Measurements from ENCODE around the gene LIME1. TPM values are rescaled to one million over a fixed set of nuclear protein-coding genes. Genes with fewer than 3 reads are reported as not detected.

Gene LIME1
- total RNA-seq, 1 experiment from 2014 or later, result 27.4 TPM

- intact Hi-C loops (cut with micrococcal nuclease), result loop anchor here (2.0 to 10.0 kb wide), 2 partner anchors 77 to 187 kb away; partner anchors contain the start of genes SAMD10 and TPD52L2
- Histone ChIP-seq H3K27ac (ENCODE audit: low read depth, low read length) (no peak overlapping the region), H3K4me2 (ENCODE audit: low read length) (no peak overlapping the region), H3K4me3 (replicated peaks in 1 of 2; ENCODE audit: low read depth in 1 of 2, low read length in 2 of 2) (no peak overlapping the region), H3K36me3 (ENCODE audit: control insufficient read depth in 1 of 2, insufficient read depth in 2 of 2, low read length in 2 of 2) (no peaks in the 10 kb centered on the region), H2AFZ (ENCODE audit: low read depth, low read length, poor library complexity, severe bottlenecking) (no peak overlapping the region), H4K20me1 (ENCODE audit: insufficient read depth) (no peaks in the 10 kb centered on the region), H3K9me3 (ENCODE audit: control insufficient read depth in 1 of 2, insufficient read depth in 1 of 2, low read depth in 1 of 2, low read length in 2 of 2) (no peaks in the 10 kb centered on the region), H3K9me2 (ENCODE audit: insufficient read depth) (no peaks in the 10 kb centered on the region), H3K79me2 (ENCODE audit: insufficient read depth, low read length) (no peaks in the 10 kb centered on the region), H3K27me3 (ENCODE audit: insufficient read depth, low read length) (no peaks in the 10 kb centered on the region), H3K9ac (ENCODE audit: low read length) (no peak overlapping the region), H3K4me1 (ENCODE audit: control insufficient read depth in 1 of 2, insufficient read depth in 2 of 2, low read length in 2 of 2) (peaks cover under 1% of the 10 kb centered on the region in 2 experiments; a peak in 3 of 4 replicates)
- BruUV-seq (replicated peaks), result TSS peak; percentile 19
- TF ChIP-seq EZH2phosphoT487 (IDR thresholded peaks at IDR 0.05; ENCODE audit: borderline replicate concordance) (no peak), POLR2A (IDR thresholded peaks at IDR 0.05; ENCODE audit: borderline replicate concordance, extremely low read depth, insufficient read depth, insufficient read length) (no peak), SP1 (IDR thresholded peaks at IDR 0.05; ENCODE audit: low read depth) (no peak), TCF7L2 (IDR thresholded peaks at IDR 0.05; ENCODE audit: borderline replicate concordance, extremely low read depth, insufficient read depth, insufficient read length) (no peak), ZNF274 (IDR thresholded peaks at IDR 0.05; ENCODE audit: low read depth, low read length) (no peak), SRF (IDR thresholded peaks at IDR 0.05; ENCODE audit: low read depth) (no peak), CEBPB (IDR thresholded peaks at IDR 0.05; ENCODE audit: low read depth) (no peak), CBX3 (IDR thresholded peaks at IDR 0.05; ENCODE audit: low read depth) (no peak), ZFX (IDR thresholded peaks at IDR 0.05) (no peak), ELF1 (IDR thresholded peaks at IDR 0.05; ENCODE audit: borderline replicate concordance, low read depth) (no peak), FOSL1 (IDR thresholded peaks at IDR 0.05; ENCODE audit: low read depth) (no peak)
- TF ChIP-seq, protein P1, sequence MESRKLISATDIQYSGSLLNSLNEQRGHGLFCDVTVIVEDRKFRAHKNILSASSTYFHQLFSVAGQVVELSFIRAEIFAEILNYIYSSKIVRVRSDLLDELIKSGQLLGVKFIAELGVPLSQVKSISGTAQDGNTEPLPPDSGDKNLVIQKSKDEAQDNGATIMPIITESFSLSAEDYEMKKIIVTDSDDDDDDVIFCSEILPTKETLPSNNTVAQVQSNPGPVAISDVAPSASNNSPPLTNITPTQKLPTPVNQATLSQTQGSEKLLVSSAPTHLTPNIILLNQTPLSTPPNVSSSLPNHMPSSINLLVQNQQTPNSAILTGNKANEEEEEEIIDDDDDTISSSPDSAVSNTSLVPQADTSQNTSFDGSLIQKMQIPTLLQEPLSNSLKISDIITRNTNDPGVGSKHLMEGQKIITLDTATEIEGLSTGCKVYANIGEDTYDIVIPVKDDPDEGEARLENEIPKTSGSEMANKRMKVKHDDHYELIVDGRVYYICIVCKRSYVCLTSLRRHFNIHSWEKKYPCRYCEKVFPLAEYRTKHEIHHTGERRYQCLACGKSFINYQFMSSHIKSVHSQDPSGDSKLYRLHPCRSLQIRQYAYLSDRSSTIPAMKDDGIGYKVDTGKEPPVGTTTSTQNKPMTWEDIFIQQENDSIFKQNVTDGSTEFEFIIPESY (IDR thresholded peaks at IDR 0.05; ENCODE audit: extremely low read depth, insufficient replicate concordance, low read length), result no peak
- TF ChIP-seq, protein P2, sequence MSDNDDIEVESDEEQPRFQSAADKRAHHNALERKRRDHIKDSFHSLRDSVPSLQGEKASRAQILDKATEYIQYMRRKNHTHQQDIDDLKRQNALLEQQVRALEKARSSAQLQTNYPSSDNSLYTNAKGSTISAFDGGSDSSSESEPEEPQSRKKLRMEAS (IDR thresholded peaks at IDR 0.05), result no peak
- ATAC-seq (no peak), DNase-seq (ENCODE audit: low read depth, low spot score) (no peak)
- ChIA-PET RAD21 (ENCODE audit: low non-redundant PET in 1 of 2, low total read pairs in 2 of 2, uncharacterized antibody in 2 of 2, unreplicated experiment in 2 of 2) (no interaction called here), POLR2A (no interaction called here), CTCF (no interaction called here)
Observed at GRCh38 chr20:63787749-63788148, 51.3 kb downstream of the LIME1 start.

Other genes starting within 250 kb of the LIME1 start
- gene EEF1A2, start 237.6 kb upstream of the LIME1 start, total RNA-seq (2021; ENCODE audit: unreplicated experiment), result 454 TPM
- 346 TPM for gene PPDPF, start 215.9 kb upstream of the LIME1 start, total RNA-seq (2021; ENCODE audit: unreplicated experiment)
- gene PTK6, start 199.3 kb upstream of the LIME1 start, total RNA-seq (2021; ENCODE audit: unreplicated experiment), result 6.7 TPM
- 3.2 TPM for gene SRMS, start 188.9 kb upstream of the LIME1 start, total RNA-seq (2021; ENCODE audit: unreplicated experiment)
- 5.5 TPM for gene FNDC11, start 182.5 kb upstream of the LIME1 start, total RNA-seq (2021; ENCODE audit: unreplicated experiment)
- 44.0 TPM for gene HELZ2, start 162.4 kb upstream of the LIME1 start, total RNA-seq (2021; ENCODE audit: unreplicated experiment)
- 13.9 TPM for gene GMEB2, start 109.6 kb upstream of the LIME1 start, total RNA-seq (2021; ENCODE audit: unreplicated experiment)
- gene STMN3, start 83.2 kb upstream of the LIME1 start, total RNA-seq (2021; ENCODE audit: unreplicated experiment), result 138 TPM
- 58.0 TPM for gene RTEL1, start 78.4 kb upstream of the LIME1 start, total RNA-seq (2021; ENCODE audit: unreplicated experiment)
- gene TNFRSF6B, start 40.0 kb upstream of the LIME1 start, total RNA-seq (2021; ENCODE audit: unreplicated experiment), result 147 TPM
- gene ARFRP1, start 28.7 kb upstream of the LIME1 start, total RNA-seq (2021; ENCODE audit: unreplicated experiment), result 53.7 TPM
- 30.6 TPM for gene ZGPAT, start 28.6 kb upstream of the LIME1 start, total RNA-seq (2021; ENCODE audit: unreplicated experiment)
- 121 TPM for gene SLC2A4RG, start 3.1 kb downstream of the LIME1 start, total RNA-seq (2021; ENCODE audit: unreplicated experiment)
- 10.7 TPM for gene ZBTB46, start 94.6 kb downstream of the LIME1 start, total RNA-seq (2021; ENCODE audit: unreplicated experiment)
- gene ABHD16B, start 124.8 kb downstream of the LIME1 start, total RNA-seq (2021; ENCODE audit: unreplicated experiment), result not detected
- 149 TPM for gene TPD52L2, start 128.6 kb downstream of the LIME1 start, total RNA-seq (2021; ENCODE audit: unreplicated experiment)
- 38.3 TPM for gene DNAJC5, start 158.5 kb downstream of the LIME1 start, total RNA-seq (2021; ENCODE audit: unreplicated experiment)
- gene UCKL1, start 219.8 kb downstream of the LIME1 start, total RNA-seq (2021; ENCODE audit: unreplicated experiment), result 54.2 TPM
- 10.3 TPM for gene ZNF512B, start 233.3 kb downstream of the LIME1 start, total RNA-seq (2021; ENCODE audit: unreplicated experiment)
- 4.2 TPM for gene SAMD10, start 243.0 kb downstream of the LIME1 start, total RNA-seq (2021; ENCODE audit: unreplicated experiment)
- gene PRPF6, start 244.5 kb downstream of the LIME1 start, total RNA-seq (2021; ENCODE audit: unreplicated experiment), result 74.9 TPM